CD4-positive, CD25-positive, alpha-beta regulatory T cell (primary cell): Measurements from ENCODE around the gene CAMK2A. TPM values are rescaled to one million over a fixed set of nuclear protein-coding genes. Genes with fewer than 3 reads are reported as not detected.

Experiments used
- ATAC-seq, 2 donors: fragments of 150-1000 bp; cut with Tn5 transposase; one replicate each; pipeline ENCODE4 v1.10.0; 2021; ENCODE audit warnings: low read depth in 2 of 2, moderate number of reproducible peaks in 2 of 2, moderate library complexity in 1 of 2
- DNase-seq, 3 donors: peaks; one replicate each; pipeline versions ENCODE4 v3.0.0 to v3.0.0-alpha.2; 2012 to 2022; ENCODE audit warnings: mixed read lengths in 1 of 3
- H3K27ac ChIP-seq: one replicate; pipeline ENCODE4 v1.7.0; 2013; ENCODE audit warnings: mild to moderate bottlenecking, low read length; ENCODE audit not compliant: insufficient read depth, poor library complexity, severe bottlenecking
- H3K27me3 ChIP-seq: one replicate; pipeline ENCODE4 v1.7.0; 2013; ENCODE audit warnings: low read length; ENCODE audit not compliant: control insufficient read depth, insufficient read depth
- H3K36me3 ChIP-seq: one replicate; pipeline ENCODE4 v1.7.0; 2013; ENCODE audit warnings: mild to moderate bottlenecking, low read length, moderate library complexity; ENCODE audit not compliant: control insufficient read depth, insufficient read depth
- H3K4me1 ChIP-seq: 2 replicates; pipeline ENCODE4 v1.7.0; 2013; ENCODE audit warnings: mild to moderate bottlenecking, low read length; ENCODE audit not compliant: insufficient read depth, control insufficient read depth, poor library complexity, severe bottlenecking
- H3K4me3 ChIP-seq: one replicate; pipeline ENCODE4 v1.7.0; 2013; ENCODE audit warnings: low read depth, mild to moderate bottlenecking, low read length, moderate library complexity
- H3K9me3 ChIP-seq, 2 experiments: 1 replicate in 1 of 2; 2 replicates in 1 of 2; pipeline ENCODE4 v1.7.0; 2013; ENCODE audit warnings: low read length in 2 of 2, mild to moderate bottlenecking in 1 of 2, moderate library complexity in 1 of 2; ENCODE audit not compliant: control insufficient read depth in 2 of 2
- H3K27ac Mint-ChIP-seq, 3 donors: one replicate each; pipeline ENCODE4 v1.8.0; 2020 to 2022; ENCODE audit warnings: mild to moderate bottlenecking in 3 of 3, mixed read lengths in 3 of 3, moderate library complexity in 2 of 3
- H3K27me3 Mint-ChIP-seq: one replicate; pipeline ENCODE4 v1.8.0; 2022; ENCODE audit warnings: mild to moderate bottlenecking, mixed read lengths
- H3K36me3 Mint-ChIP-seq: one replicate; pipeline ENCODE4 v1.8.0; 2020; ENCODE audit warnings: mixed read lengths
- H3K4me1 Mint-ChIP-seq, 4 donors: one replicate each; pipeline ENCODE4 v1.8.0; 2020 to 2022; ENCODE audit warnings: mixed read lengths in 4 of 4, mild to moderate bottlenecking in 1 of 4
- H3K4me3 Mint-ChIP-seq, 4 donors: one replicate each; pipeline ENCODE4 v1.8.0; 2020 to 2022; ENCODE audit warnings: mild to moderate bottlenecking in 4 of 4, mixed read lengths in 4 of 4, moderate library complexity in 3 of 4
- H3K9me3 Mint-ChIP-seq, 7 donors: one replicate each; pipeline ENCODE4 v1.8.0; 2020 to 2022; ENCODE audit warnings: mixed read lengths in 7 of 7, mild to moderate bottlenecking in 3 of 7, moderate library complexity in 2 of 7
- polyA plus RNA-seq, 4 donors: library from polyadenylated mRNA; unstranded; fragments of 300-500 nt; fragmentation: Illumina TruSeq; gene quantifications; one replicate each; pipeline ENCODE4 v1.2.3, GENCODE V29; 2021
- total RNA-seq: library from RNA; stranded (reverse); gene quantifications from one replicate; pipeline ENCODE4 v1.2.3, GENCODE V29; 2022

CAMK2A gene
- total and polyA plus RNA-seq, 5 donors from 2014 or later, result not detected

- no peaks in the 10 kb centered on the region for H3K9me3 ChIP-seq
- no peak overlapping the region for H3K27ac ChIP-seq
- no peak overlapping the region for H3K4me3 ChIP-seq
- no peak overlapping the region for H3K4me3 Mint-ChIP-seq
- H3K27me3 ChIP-seq, result no peaks in the 10 kb centered on the region
- H3K36me3 Mint-ChIP-seq, result no peaks in the 10 kb centered on the region
- no peak overlapping the region for H3K27ac Mint-ChIP-seq
- H3K4me1 Mint-ChIP-seq, result no peaks in the 10 kb centered on the region
- H3K9me3 Mint-ChIP-seq, result peaks cover 0 to 2% (median 0%) of the 10 kb centered on the region in 7 donors
- ATAC-seq (no peak), DNase-seq (no peak)
- peaks cover 10% of the 10 kb centered on the region for H3K27me3 Mint-ChIP-seq
- no peaks in the 10 kb centered on the region for H3K36me3 ChIP-seq
- no peaks in the 10 kb centered on the region for H3K4me1 ChIP-seq
Observed at GRCh38 chr5:150270541-150271295, 18.9 kb downstream of the CAMK2A start.

- Mint-ChIP-seq H3K27me3 (peaks cover 10% of the 10 kb centered on the region), H3K27ac (no peak overlapping the region), H3K4me1 (no peaks in the 10 kb centered on the region), H3K9me3 (peaks cover 0 to 2% (median 0%) of the 10 kb centered on the region in 7 donors), H3K4me3 (no peak overlapping the region), H3K36me3 (no peaks in the 10 kb centered on the region)
- Histone ChIP-seq H3K4me1 (no peaks in the 10 kb centered on the region), H3K9me3 (no peaks in the 10 kb centered on the region), H3K27ac (no peak overlapping the region), H3K27me3 (no peaks in the 10 kb centered on the region), H3K36me3 (no peaks in the 10 kb centered on the region), H3K4me3 (no peak overlapping the region)
- ATAC-seq, result no peak
- no peak for DNase-seq
Observed at GRCh38 chr5:150266871-150267291, 22.7 kb downstream of the CAMK2A start.

GRCh38 chr5:150265870-150266383 lies 23.6 kb downstream of the CAMK2A start:
- no peaks in the 10 kb centered on the region for H3K36me3 ChIP-seq
- H3K4me3 Mint-ChIP-seq, result no peak overlapping the region
- no peaks in the 10 kb centered on the region for H3K27me3 ChIP-seq
- no peak overlapping the region for H3K4me3 ChIP-seq
- H3K27ac Mint-ChIP-seq, result no peak overlapping the region
- no peak overlapping the region for H3K27ac ChIP-seq
- no peaks in the 10 kb centered on the region for H3K9me3 ChIP-seq
- H3K4me1 Mint-ChIP-seq, result no peaks in the 10 kb centered on the region
- H3K36me3 Mint-ChIP-seq, result no peaks in the 10 kb centered on the region
- ATAC-seq, result no peak
- H3K4me1 ChIP-seq, result no peaks in the 10 kb centered on the region
- DNase-seq, result no peak
- peaks cover 12% of the 10 kb centered on the region for H3K27me3 Mint-ChIP-seq
- H3K9me3 Mint-ChIP-seq, result peaks cover 0 to 2% (median 0%) of the 10 kb centered on the region in 7 donors

- Histone ChIP-seq H3K4me1 (no peaks in the 10 kb centered on the region), H3K36me3 (no peaks in the 10 kb centered on the region), H3K27ac (no peak overlapping the region), H3K9me3 (no peaks in the 10 kb centered on the region), H3K27me3 (no peaks in the 10 kb centered on the region), H3K4me3 (no peak overlapping the region)
- ATAC-seq, result no peak
- Mint-ChIP-seq H3K4me1 (no peaks in the 10 kb centered on the region), H3K27me3 (peaks cover 10% of the 10 kb centered on the region), H3K4me3 (peak overlapping the region in 1 of 4 donors; percentile 68), H3K9me3 (peaks cover 0 to 2% (median 0%) of the 10 kb centered on the region in 7 donors), H3K27ac (peak overlapping the region in 1 of 3 donors; percentile 11), H3K36me3 (no peaks in the 10 kb centered on the region)
- DNase-seq, result no peak
Observed at GRCh38 chr5:150264667-150265603, 24.6 kb downstream of the CAMK2A start.

- H3K4me3 ChIP-seq, result no peak overlapping the region
- Mint-ChIP-seq H3K4me1 (no peaks in the 10 kb centered on the region), H3K27me3 (peaks cover 10% of the 10 kb centered on the region), H3K36me3 (no peaks in the 10 kb centered on the region), H3K9me3 (peaks cover 0 to 2% (median 0%) of the 10 kb centered on the region in 7 donors), H3K27ac (no peak overlapping the region), H3K4me3 (no peak overlapping the region)
- H3K27me3 ChIP-seq, result no peaks in the 10 kb centered on the region
- DNase-seq (no peak), ATAC-seq (no peak)
- H3K27ac ChIP-seq, result no peak overlapping the region
- no peaks in the 10 kb centered on the region for H3K9me3 ChIP-seq
- H3K4me1 ChIP-seq, result no peaks in the 10 kb centered on the region
- no peaks in the 10 kb centered on the region for H3K36me3 ChIP-seq
Observed at GRCh38 chr5:150263801-150264621, 25.6 kb downstream of the CAMK2A start.

- no peak for ATAC-seq
- no peak overlapping the region for H3K27ac Mint-ChIP-seq
- no peaks in the 10 kb centered on the region for H3K36me3 Mint-ChIP-seq
- no peaks in the 10 kb centered on the region for H3K4me1 ChIP-seq
- peaks cover 7% of the 10 kb centered on the region for H3K27me3 Mint-ChIP-seq
- no peaks in the 10 kb centered on the region for H3K36me3 ChIP-seq
- H3K4me3 ChIP-seq, result no peak overlapping the region
- no peaks in the 10 kb centered on the region for H3K27me3 ChIP-seq
- no peak for DNase-seq
- no peaks in the 10 kb centered on the region for H3K4me1 Mint-ChIP-seq
- no peaks in the 10 kb centered on the region for H3K9me3 ChIP-seq
- H3K27ac ChIP-seq, result no peak overlapping the region
- no peak overlapping the region for H3K4me3 Mint-ChIP-seq
- peaks cover 0 to 2% (median 0%) of the 10 kb centered on the region in 7 donors for H3K9me3 Mint-ChIP-seq
Observed at GRCh38 chr5:150263375-150263775, 26.2 kb downstream of the CAMK2A start.

GRCh38 chr5:150262502-150262901 lies 27.1 kb downstream of the CAMK2A start:
- no peak for DNase-seq
- no peak overlapping the region for H3K27ac Mint-ChIP-seq
- no peak overlapping the region for H3K4me3 ChIP-seq
- no peaks in the 10 kb centered on the region for H3K9me3 ChIP-seq
- no peaks in the 10 kb centered on the region for H3K36me3 ChIP-seq
- H3K36me3 Mint-ChIP-seq, result no peaks in the 10 kb centered on the region
- H3K27ac ChIP-seq, result no peak overlapping the region
- ATAC-seq, result no peak
- no peaks in the 10 kb centered on the region for H3K4me1 ChIP-seq
- peaks cover 0 to 2% (median 0%) of the 10 kb centered on the region in 7 donors for H3K9me3 Mint-ChIP-seq
- H3K4me1 Mint-ChIP-seq, result no peaks in the 10 kb centered on the region
- no peaks in the 10 kb centered on the region for H3K27me3 ChIP-seq
- no peak overlapping the region for H3K4me3 Mint-ChIP-seq
- peaks cover 4% of the 10 kb centered on the region for H3K27me3 Mint-ChIP-seq
